Prostate gland (tissue), 2 donors: Measurements from ENCODE around the gene NFKBIB. TPM values are rescaled to one million over a fixed set of nuclear protein-coding genes. Genes with fewer than 3 reads are reported as not detected.

Experiments
- DNase-seq: peaks from one replicate; pipeline ENCODE4 v3.0.0-alpha.2; 2019; ENCODE audit warnings: low spot score
- H3K27ac ChIP-seq, 2 donors: fragments of 200-600 bp; sonication (generic); 2 replicates each; pipeline ENCODE4 v1.5.1; 2017 to 2019
- H3K27me3 ChIP-seq: fragments of 200-600 bp; sonication (generic); replicated peaks from 2 replicates; pipeline ENCODE4 v1.5.1; 2019; ENCODE audit not compliant: insufficient read depth
- H3K36me3 ChIP-seq, 2 donors: fragments of 200-600 bp; sonication (generic); 1 replicate in 1 of 2; 2 replicates in 1 of 2; pipeline versions ENCODE4 v1.5.1 to v1.8.1; 2017 to 2019
- H3K4me1 ChIP-seq: fragments of 200-600 bp; sonication (generic); replicated peaks from 2 replicates; pipeline ENCODE4 v1.5.1; 2019
- H3K4me3 ChIP-seq, 2 donors: fragments of 200-600 bp; sonication (generic); 2 replicates each; pipeline ENCODE4 v1.5.1; 2017 to 2019
- H3K9me3 ChIP-seq: fragments of 200-600 bp; sonication (generic); 2 replicates; pipeline ENCODE4 v1.5.1; 2017
- CTCF ChIP-seq, 4 experiments: fragments of 200-600 bp in 2 of 4; fragments of 450-650 bp in 2 of 4; sonication (generic) in 2 of 4; IDR thresholded peaks; 1 replicate in 3 of 4; 2 replicates in 1 of 4; pipeline ENCODE4 v1.5.1; 2016 to 2019; ENCODE audit warnings: antibody characterized with exemption in 4 of 4, mild to moderate bottlenecking in 2 of 4, moderate library complexity in 2 of 4
- POLR2A ChIP-seq: fragments of 450-650 bp; IDR thresholded peaks from one replicate; pipeline ENCODE4 v1.6.1; 2016; ENCODE audit warnings: antibody characterized with exemption, mild to moderate bottlenecking
- POLR2AphosphoS5 ChIP-seq: sonication (generic); formaldehyde crosslinking; IDR thresholded peaks from one replicate; pipeline ENCODE4 v1.6.1; 2017; ENCODE audit warnings: antibody characterized with exemption
- WGBS: methylation state at CpG from one replicate; pipeline ENCODE4 v1.1.5; 2018; 5-methylcytosine and 5-hydroxymethylcytosine counted together
- intact Hi-C: fragments of 100-400 bp; cut with DNase I; formaldehyde crosslinking; loops from one replicate; pipeline ENCODE4 v1.14.2; 2022
- total RNA-seq, 2 donors: library from RNA; depleted of rRNA; stranded (reverse); fragments of >200 nt; gene quantifications; one replicate each; pipeline ENCODE4 v1.1.0, GENCODE V29; 2016

The NFKBIB gene
- total RNA-seq, 2 donors from 2014 or later = 29.8 to 50.6 TPM

DNA sequence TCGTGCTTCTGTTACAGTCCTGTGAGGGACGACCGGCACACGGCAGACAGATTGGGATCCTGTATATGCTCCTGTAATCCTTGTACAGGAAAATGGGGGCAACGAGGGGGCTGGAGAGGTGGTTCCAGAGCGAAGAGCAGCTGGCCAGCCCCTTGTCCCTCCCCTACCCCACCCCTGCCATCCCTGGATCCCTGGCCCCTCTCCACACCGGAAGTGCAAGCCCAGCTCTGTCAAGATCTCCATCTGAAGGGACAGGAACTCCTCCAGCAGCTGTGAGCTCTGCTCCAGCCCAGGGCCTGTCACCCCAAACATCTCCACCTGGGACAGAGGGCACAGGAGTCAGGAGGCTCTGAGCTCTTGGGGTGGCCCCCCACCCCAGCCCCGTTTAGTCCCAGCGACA is 17.7 kb downstream of the NFKBIB start:
- Histone ChIP-seq H3K4me3 (no peak overlapping the region), H3K27ac (no peak overlapping the region), H3K4me1 (no peaks in the 10 kb centered on the region), H3K9me3 (no peaks in the 10 kb centered on the region), H3K27me3 (no peaks in the 10 kb centered on the region), H3K36me3 (no peaks in the 10 kb centered on the region)
- DNase-seq = no peak
- intact Hi-C loops = no loop called here
- TF ChIP-seq CTCF (IDR thresholded peaks at IDR 0.05) = no peak
- no peak for TF ChIP-seq POLR2A
- 76% methylated on average over 9 of the region's 9 CpGs for WGBS

DNA sequence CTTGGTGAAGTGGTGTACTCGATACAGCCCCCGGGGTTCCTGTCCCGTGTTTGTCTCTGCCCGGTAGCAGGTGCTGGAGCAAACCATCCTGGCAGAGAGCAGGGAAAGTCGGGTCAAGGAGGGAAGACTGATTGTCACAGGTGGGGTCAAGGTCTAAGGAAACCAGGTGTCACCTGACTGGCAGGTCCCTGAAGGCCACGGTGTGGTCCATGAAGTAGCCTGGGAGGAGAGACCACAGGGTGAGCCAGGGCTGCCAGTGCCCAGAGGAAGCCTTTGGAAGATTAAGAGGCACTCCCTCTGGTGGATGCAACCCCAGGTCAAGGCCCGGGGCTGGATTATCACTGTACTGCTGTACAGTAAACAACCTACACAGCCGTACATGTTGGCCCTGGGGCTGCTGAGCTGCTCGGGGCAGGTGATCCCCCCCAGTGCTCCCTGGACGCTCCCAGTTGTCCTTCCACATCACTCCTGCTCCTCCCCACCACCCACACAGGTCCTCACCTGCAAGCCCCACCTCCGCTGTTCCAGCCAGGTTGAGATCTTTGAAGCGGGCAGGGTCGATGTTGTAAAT is 18.2 kb downstream of the NFKBIB start:
- no peak for DNase-seq
- intact Hi-C loops = no loop called here
- Histone ChIP-seq H3K4me3 (no peak overlapping the region), H3K9me3 (no peaks in the 10 kb centered on the region), H3K36me3 (no peaks in the 10 kb centered on the region), H3K4me1 (no peaks in the 10 kb centered on the region), H3K27ac (no peak overlapping the region), H3K27me3 (no peaks in the 10 kb centered on the region)
- TF ChIP-seq POLR2AphosphoS5 (no peak), CTCF (IDR thresholded peaks at IDR 0.05) (no peak), POLR2A (no peak)
- 74% methylated on average over 12 of the region's 13 CpGs for WGBS

DNA sequence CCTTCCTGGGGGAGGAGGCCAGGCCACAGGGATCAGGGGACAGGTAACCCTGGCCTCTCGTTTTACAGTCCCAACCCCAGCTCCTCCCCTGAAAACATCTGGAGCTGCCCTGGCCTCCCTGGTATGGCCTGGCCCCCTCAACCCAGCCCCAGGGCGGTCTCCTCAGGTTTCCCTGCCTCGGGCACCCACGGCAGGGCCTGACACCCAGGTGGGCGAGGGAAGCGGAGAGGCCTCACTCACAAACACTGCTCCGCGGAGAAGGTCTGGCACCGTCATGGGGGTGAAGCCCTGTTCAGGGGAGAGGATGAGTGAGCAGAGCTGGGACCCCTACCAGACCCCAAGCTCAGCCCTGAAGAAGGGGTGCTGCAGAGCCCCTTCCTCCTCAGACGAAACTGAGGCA is 18.8 kb downstream of the NFKBIB start:
- intact Hi-C loops = no loop called here

DNA sequence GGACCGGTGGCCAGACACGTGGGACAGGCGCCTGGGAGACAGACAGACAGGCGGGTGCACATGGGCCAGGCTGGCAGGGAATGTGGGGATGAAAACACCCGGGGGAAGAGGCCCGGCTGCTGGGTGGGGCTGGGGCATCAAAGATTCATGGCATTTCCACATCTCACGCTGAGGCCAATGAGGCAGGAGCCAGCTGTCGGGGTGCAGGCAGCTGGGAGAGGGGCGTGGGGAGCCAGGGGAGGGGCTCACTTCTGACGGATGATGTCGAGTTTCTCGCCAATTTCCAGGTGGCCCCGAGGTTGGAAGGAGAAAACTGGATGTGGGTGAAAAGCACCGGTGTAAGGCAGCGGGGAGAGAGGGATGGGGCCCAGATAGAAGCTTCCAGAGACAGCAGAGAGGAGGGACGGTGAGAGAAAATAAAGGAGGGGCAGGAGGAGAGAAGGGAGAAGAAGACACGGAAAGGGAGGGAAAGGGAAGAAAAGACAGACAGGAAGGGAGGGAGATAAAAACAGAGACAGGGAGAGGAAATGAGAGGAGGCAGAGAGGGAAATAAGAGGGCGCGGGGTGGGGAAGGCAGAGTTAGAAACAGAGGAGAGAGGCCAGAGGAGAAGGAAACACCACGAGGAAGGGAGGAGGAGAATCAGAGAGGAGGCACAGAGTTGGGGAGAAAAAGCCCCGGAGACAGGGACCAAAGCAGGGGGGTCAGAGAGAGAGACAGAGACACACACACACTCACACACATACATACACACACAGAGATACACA is 20.2 kb downstream of the NFKBIB start:
- DNase-seq = no peak
- intact Hi-C loops = no loop called here
- Histone ChIP-seq H3K9me3 (no peaks in the 10 kb centered on the region), H3K4me1 (no peaks in the 10 kb centered on the region), H3K4me3 (no peak overlapping the region), H3K27me3 (no peaks in the 10 kb centered on the region), H3K27ac (no peak overlapping the region), H3K36me3 (no peaks in the 10 kb centered on the region)
- 62% methylated on average over 21 of the region's 21 CpGs for WGBS
- TF ChIP-seq POLR2A = no peak
- no peak for TF ChIP-seq POLR2AphosphoS5
- TF ChIP-seq CTCF (IDR thresholded peaks at IDR 0.05) = no peak

More for the DNA sequence above, 18.8 kb downstream of the NFKBIB start:
- no peaks in the 10 kb centered on the region for H3K27me3 ChIP-seq
- TF ChIP-seq POLR2AphosphoS5 = no peak
- no peak for TF ChIP-seq CTCF (IDR thresholded peaks at IDR 0.05)
- TF ChIP-seq POLR2A = no peak
- DNase-seq = no peak
- no peaks in the 10 kb centered on the region for H3K9me3 ChIP-seq
- no peak overlapping the region for H3K27ac ChIP-seq
- no peak overlapping the region for H3K4me3 ChIP-seq
- no peaks in the 10 kb centered on the region for H3K36me3 ChIP-seq
- 77% methylated on average over 6 of the region's 10 CpGs for WGBS
- H3K4me1 ChIP-seq = no peaks in the 10 kb centered on the region
